H1 (cell line): ENCODE measurements around the gene TUBGCP3. TPM values are rescaled to one million over a fixed set of nuclear protein-coding genes. Genes with fewer than 3 reads are reported as not detected.

Experiments used
- CTCF ChIA-PET: fragments of 300-600 bp; sonication (Branson Sonifier 250); formaldehyde crosslinking; loops from one replicate; lab custom pipeline; 2021; ENCODE audit not compliant: partially characterized antibody; lab: Charles Lee
- POLR2A ChIA-PET: fragments of 300-600 bp; sonication (Branson Sonifier 250); formaldehyde crosslinking; loops from one replicate; lab custom pipeline; 2021; ENCODE audit warnings: inconsistent platforms; ENCODE audit not compliant: partially characterized antibody; lab: Charles Lee
- DNase-seq, 2 experiments: peaks; one replicate each; pipeline versions ENCODE4 v3.0.0 to v3.0.0-alpha.2; 2010 to 2022; ENCODE audit warnings: low spot score in 2 of 2, low read depth in 1 of 2, mixed read lengths in 1 of 2
- FAIRE-seq: peaks from 2 replicates; lab custom pipeline; 2011; peaks lifted over from hg19 to GRCh38; lab: Jason Lieb, UNC
- H2AFZ ChIP-seq: 2 replicates; pipeline ENCODE4 v1.8.1; 2012; ENCODE audit warnings: low read length, inconsistent platforms
- H2AK5ac ChIP-seq: 2 replicates; pipeline ENCODE4 v1.6.1; 2013; ENCODE audit warnings: low read depth, low read length
- H2BK120ac ChIP-seq: replicated peaks from 2 replicates; pipeline ENCODE3; 2013; ENCODE audit warnings: low read depth, low read length, inconsistent platforms
- H2BK12ac ChIP-seq: 2 replicates; pipeline ENCODE4 v1.6.1; 2013; ENCODE audit warnings: low read depth, low read length
- H2BK15ac ChIP-seq: 2 replicates; pipeline ENCODE4 v1.6.1; 2013; ENCODE audit warnings: low read length
- H2BK20ac ChIP-seq: 2 replicates; pipeline ENCODE4 v1.6.1; 2013; ENCODE audit warnings: low read length
- H2BK5ac ChIP-seq: 2 replicates; pipeline ENCODE4 v1.6.1; 2013; ENCODE audit warnings: low read depth, low read length
- H3K14ac ChIP-seq: 2 replicates; pipeline ENCODE4 v1.6.1; 2013; ENCODE audit warnings: inconsistent platforms; ENCODE audit not compliant: insufficient read length
- H3K18ac ChIP-seq: 2 replicates; pipeline ENCODE4 v1.6.1; 2013; ENCODE audit warnings: low read length; ENCODE audit errors: extremely low read depth
- H3K23ac ChIP-seq: 2 replicates; pipeline ENCODE4 v1.6.1; 2013; ENCODE audit warnings: inconsistent platforms; ENCODE audit not compliant: insufficient read length
- H3K23me2 ChIP-seq: 2 replicates; pipeline ENCODE4 v1.6.1; 2013; ENCODE audit warnings: low read depth, low read length
- H3K27ac ChIP-seq: 2 replicates; pipeline ENCODE4 v1.6.1; 2011; ENCODE audit warnings: low read depth, low read length, inconsistent platforms
- H3K27me3 ChIP-seq, 4 experiments: replicated peaks in 1 of 4; 1 replicate in 1 of 4; 2 replicates in 3 of 4; pipeline versions ENCODE4 v1.6.1 to v1.8.1; 2011 to 2013; ENCODE audit warnings: low read length in 3 of 4, mild to moderate bottlenecking in 3 of 4, inconsistent platforms in 2 of 4, mixed read lengths in 2 of 4, moderate library complexity in 1 of 4; ENCODE audit not compliant: control insufficient read depth in 3 of 4, insufficient read depth in 3 of 4; ENCODE audit errors: extremely low read depth in 1 of 4
- H3K36me3 ChIP-seq, 4 experiments: 2 replicates each; pipeline versions ENCODE4 v1.6.1 to v1.8.1; 2011 to 2013; ENCODE audit warnings: mild to moderate bottlenecking in 4 of 4, low read length in 3 of 4, moderate library complexity in 2 of 4, control low read depth in 1 of 4, inconsistent platforms in 1 of 4; ENCODE audit not compliant: insufficient read depth in 4 of 4, control insufficient read depth in 2 of 4
- H3K4ac ChIP-seq: replicated peaks from 2 replicates; pipeline ENCODE3; 2013; ENCODE audit warnings: low read length, low read depth, mixed read lengths, inconsistent platforms; ENCODE audit not compliant: insufficient read length
- H3K4me1 ChIP-seq, 4 experiments: replicated peaks in 1 of 4; 1 replicate in 1 of 4; 2 replicates in 3 of 4; pipeline versions ENCODE4 v1.6.1 to v1.8.1; 2011 to 2013; ENCODE audit warnings: low read length in 3 of 4, inconsistent platforms in 2 of 4, mixed read lengths in 1 of 4; ENCODE audit not compliant: insufficient read depth in 4 of 4, control insufficient read depth in 3 of 4
- H3K4me2 ChIP-seq, 2 experiments: 2 replicates each; pipeline versions ENCODE4 v1.6.1 to v1.8.1; 2011 to 2013; ENCODE audit warnings: low read depth in 2 of 2, low read length in 2 of 2, control low read depth in 1 of 2, inconsistent platforms in 1 of 2, mild to moderate bottlenecking in 1 of 2; ENCODE audit not compliant: insufficient read depth in 1 of 2
- H3K4me3 ChIP-seq, 4 experiments: fragments of 200-600, 300-600 bp in 1 of 4; sonication (generic), shearing (Covaris generic), sonication (Bioruptor Twin) in 1 of 4; 2 replicates each; pipeline versions ENCODE4 v1.5.1 to v1.8.1; 2011 to 2016; ENCODE audit warnings: low read length in 4 of 4, low read depth in 3 of 4, control low read depth in 2 of 4, inconsistent platforms in 2 of 4, mild to moderate bottlenecking in 2 of 4, mixed read lengths in 1 of 4, moderate library complexity in 1 of 4; ENCODE audit not compliant: insufficient read depth in 2 of 4; ENCODE audit errors: extremely low read depth in 1 of 4
- H3K56ac ChIP-seq: replicated peaks from 2 replicates; pipeline ENCODE3; 2013; ENCODE audit warnings: low read depth, mild to moderate bottlenecking, mixed read lengths, low read length, inconsistent platforms; ENCODE audit not compliant: insufficient read length
- H3K79me1 ChIP-seq: 2 replicates; pipeline ENCODE4 v1.6.1; 2013; ENCODE audit warnings: low read depth, low read length, control low read depth
- H3K79me2 ChIP-seq, 2 experiments: 2 replicates each; pipeline versions ENCODE4 v1.6.1 to v1.8.1; 2012 to 2013; ENCODE audit warnings: low read length in 2 of 2, mild to moderate bottlenecking in 2 of 2, inconsistent platforms in 1 of 2; ENCODE audit not compliant: insufficient read depth in 2 of 2, control insufficient read depth in 1 of 2
- H3K9ac ChIP-seq, 4 experiments: replicated peaks in 1 of 4; 1 replicate in 1 of 4; 2 replicates in 3 of 4; pipeline versions ENCODE4 v1.6.1 to v1.8.1; 2011 to 2013; ENCODE audit warnings: low read depth in 3 of 4, low read length in 3 of 4, control low read depth in 2 of 4, mild to moderate bottlenecking in 2 of 4, moderate library complexity in 2 of 4, inconsistent platforms in 1 of 4; ENCODE audit errors: extremely low read depth in 1 of 4
- H3K9me3 ChIP-seq, 2 experiments: 2 replicates each; pipeline versions ENCODE4 v1.6.1 to v1.8.1; 2012 to 2013; ENCODE audit warnings: mild to moderate bottlenecking in 2 of 2, moderate library complexity in 2 of 2, control low read depth in 1 of 2, inconsistent platforms in 1 of 2, low read depth in 1 of 2, low read length in 1 of 2, mixed read lengths in 1 of 2; ENCODE audit not compliant: insufficient read depth in 2 of 2
- H4K20me1 ChIP-seq, 2 experiments: replicated peaks in 1 of 2; 2 replicates each; pipeline versions ENCODE3 to v1.8.1; 2011 to 2013; ENCODE audit warnings: inconsistent platforms in 2 of 2, low read length in 2 of 2, mild to moderate bottlenecking in 1 of 2; ENCODE audit not compliant: insufficient read depth in 2 of 2, control insufficient read depth in 1 of 2
- H4K5ac ChIP-seq: 2 replicates; pipeline ENCODE4 v1.6.1; 2013; ENCODE audit warnings: low read length, low read depth, mixed read lengths, inconsistent platforms; ENCODE audit not compliant: insufficient read length
- H4K8ac ChIP-seq: 2 replicates; pipeline ENCODE4 v1.8.0; 2013; ENCODE audit warnings: mild to moderate bottlenecking, moderate library complexity, low read length, inconsistent platforms; ENCODE audit not compliant: insufficient read depth; ENCODE audit errors: extremely low read depth
- H4K91ac ChIP-seq: replicated peaks from 2 replicates; pipeline ENCODE3; 2013; ENCODE audit warnings: low read length, mixed read lengths, inconsistent platforms; ENCODE audit not compliant: insufficient read length
- ASH2L ChIP-seq: fragments of 200-600, 300-600 bp; sonication (generic); IDR thresholded peaks from one replicate; pipeline ENCODE4 v1.7.1; 2017; ENCODE audit warnings: low read length
- BCL11A ChIP-seq, 2 experiments: IDR thresholded peaks; one replicate each; pipeline ENCODE4 v1.6.1; 2011; ENCODE audit warnings: low read depth in 2 of 2, low read length in 2 of 2, mild to moderate bottlenecking in 2 of 2
- E2F6 ChIP-seq: IDR thresholded peaks from 2 replicates; pipeline ENCODE4 v1.6.1; 2012; ENCODE audit warnings: inconsistent platforms
- WGBS, 2 experiments: shearing (Covaris generic) in 1 of 2; methylation state at CpG; one replicate each; pipeline versions ENCODE4 v1.1.6 to v1.1.7; 2013 to 2015; ENCODE audit warnings: low lambda C conversion rate in 2 of 2, mixed read lengths in 2 of 2, inconsistent platforms in 1 of 2, low coverage in 1 of 2, missing lambda C conversion rate in 1 of 2; ENCODE audit not compliant: insufficient replicate concordance in 2 of 2, insufficient coverage in 1 of 2, insufficient read length in 1 of 2; ENCODE audit errors: extremely low coverage in 1 of 2, missing lambda C conversion rate in 1 of 2; 5-methylcytosine and 5-hydroxymethylcytosine counted together
- polyA plus RNA-seq, 7 experiments: library from polyadenylated mRNA; depleted of rRNA in 3 of 7; stranded (reverse) in 5 of 7; unstranded in 2 of 7; fragments of >200 nt in 5 of 7; fragments of 200-250 nt in 2 of 7; gene quantifications; 1 replicate in 5 of 7; 2 replicates in 1 of 7; 4 replicates in 1 of 7; pipeline versions ENCODE4 v1.2.1 to v1.2.3, GENCODE V29; 2011 to 2013; ENCODE audit warnings: missing spikeins in 2 of 7, mixed read lengths in 2 of 7
- total RNA-seq: library from RNA; stranded (reverse); fragmentation: NEBNext Ultra II Directional; extraction: Animal tissue kit (Norgen Biotek cat#: 25700); gene quantifications from 2 replicates; pipeline ENCODE4 v1.2.1, GENCODE V29; 2021

The TUBGCP3 gene
- total and polyA plus RNA-seq, 2 of the 8 experiments (the other 6 are each of a cell fraction or from before 2014, with no cell fraction given), result 27.0 to 31.7 TPM

GRCh38 chr13:112489199-112489598 lies 98.8 kb downstream of the TUBGCP3 start:
- no peak overlapping the region for H4K91ac ChIP-seq
- no peak overlapping the region for H3K4ac ChIP-seq
- no peak overlapping the region for H2AK5ac ChIP-seq
- H3K4me2 ChIP-seq, result no peak overlapping the region
- no peaks in the 10 kb centered on the region for H3K23me2 ChIP-seq
- POLR2A ChIA-PET, result no interaction called here
- no peak overlapping the region for H4K8ac ChIP-seq
- H3K18ac ChIP-seq, result no peak overlapping the region
- H3K14ac ChIP-seq, result no peak overlapping the region
- no peaks in the 10 kb centered on the region for H4K20me1 ChIP-seq
- no peaks in the 10 kb centered on the region for H3K9me3 ChIP-seq
- no peak overlapping the region for H2AFZ ChIP-seq
- H3K79me2 ChIP-seq, result no peaks in the 10 kb centered on the region
- H3K9ac ChIP-seq, result no peak overlapping the region
- no peaks in the 10 kb centered on the region for H3K79me1 ChIP-seq
- no peak overlapping the region for H3K27ac ChIP-seq
- DNase-seq, result no peak
- H3K4me1 ChIP-seq, result no peaks in the 10 kb centered on the region
- no peak overlapping the region for H3K4me3 ChIP-seq
- no peak for FAIRE-seq
- no peak overlapping the region for H2BK120ac ChIP-seq
- H3K56ac ChIP-seq, result no peak overlapping the region
- H3K36me3 ChIP-seq, result peaks cover 0 to 9% (median 4%) of the 10 kb centered on the region in 4 experiments; a peak in 1 of 8 replicates
- H2BK12ac ChIP-seq, result no peak overlapping the region
- H2BK15ac ChIP-seq, result no peak overlapping the region
- no peaks in the 10 kb centered on the region for H3K27me3 ChIP-seq
- no peak overlapping the region for H2BK5ac ChIP-seq
- H3K23ac ChIP-seq, result no peak overlapping the region
- WGBS, 2 experiments, result 96% methylated on average over 6 of the region's 6 CpGs; no CpG with 5 or more reads in 1 of the 2 experiments
- H4K5ac ChIP-seq, result no peak overlapping the region
- no peak overlapping the region for H2BK20ac ChIP-seq
- CTCF ChIA-PET, result no interaction called here
- TF ChIP-seq BCL11A (IDR thresholded peaks at IDR 0.05; ENCODE audit: low read depth in 2 of 2, low read length in 2 of 2) (no peak), E2F6 (no peak), ASH2L (no peak)
